A375 (cell line): Measurements from ENCODE around the gene PDRG1. TPM values are rescaled to one million over a fixed set of nuclear protein-coding genes. Genes with fewer than 3 reads are reported as not detected.

Experiments used
- small RNA-seq: library from RNA; depleted of rRNA; stranded (forward); fragments of <200 nt; gene quantifications from one replicate; pipeline ENCODE3, GENCODE V24; 2014
- total RNA-seq: library from RNA; depleted of rRNA; stranded (reverse); fragments of >200 nt; shearing (Covaris generic); gene quantifications from 2 replicates; pipeline ENCODE4 v1.2.3, GENCODE V29; 2014; rRNA removed

PDRG1 gene
- total RNA-seq: 11.1 and 12.0 TPM in 2 replicates

GRCh38 chr20:31951530-31952453 lies at the start of gene PDRG1:
PDRG1 (minus strand) TSS chr20:31952046; CDS start chr20:31951961, 85 bp downstream.

GRCh38 chr20:31967830-31968249 lies 16.0 kb upstream of the PDRG1 start, which contains the start of gene XKR7:
XKR7 (plus strand) TSS chr20:31968151; CDS start chr20:31968176, 25 bp downstream.

Small RNAs within 50 kb of the gene (small RNA-seq; reads per million reads assigned to genes)
- not detected for gene RNU1-94P

Other genes with a start within 250 kb of the PDRG1 start
- 117 and 122 TPM in 2 replicates for gene BCL2L1, start 229.2 kb downstream of the PDRG1 start, total RNA-seq
- gene TPX2, start 212.8 kb downstream of the PDRG1 start, total RNA-seq: 122 and 126 TPM in 2 replicates
- 2.1 and 2.3 TPM in 2 replicates for gene MYLK2, start 132.7 kb downstream of the PDRG1 start, total RNA-seq
- not detected in 2 replicates for gene FOXS1, start 106.4 kb downstream of the PDRG1 start, total RNA-seq
- gene DUSP15, start 81.5 kb downstream of the PDRG1 start, total RNA-seq: 1.5 and 3.1 TPM in 2 replicates
- 0.11 TPM in 1 of 2 replicates, not detected in the other for gene TTLL9, start 81.4 kb downstream of the PDRG1 start, total RNA-seq
- gene XKR7, start 16.1 kb upstream of the PDRG1 start, total RNA-seq: not detected in 2 replicates
- not detected in 2 replicates for gene CCM2L, start 58.4 kb upstream of the PDRG1 start, total RNA-seq
- gene HCK, start 100.2 kb upstream of the PDRG1 start, total RNA-seq: not detected in 2 replicates
- gene TM9SF4, start 157.7 kb upstream of the PDRG1 start, total RNA-seq: 21.5 and 22.5 TPM in 2 replicates